ENCODE measurements around the gene GBX1.

Gene GBX1

GRCh38 chr7:151138153-151138851, 29.2 kb downstream of the GBX1 start:
- no peak for DNase-seq

- DNase-seq, result no peak
These were observed 29.7 kb downstream of the GBX1 start for GRCh38 chr7:151137791-151138152.

- no peak for DNase-seq
These were observed 30.3 kb downstream of the GBX1 start for GRCh38 chr7:151137076-151137675.

GRCh38 chr7:151135866-151136843, 31.3 kb downstream of the GBX1 start:
- no peak for DNase-seq

- no peak for DNase-seq
These were observed 32.0 kb downstream of the GBX1 start for GRCh38 chr7:151135525-151135845.

- no peak for DNase-seq
These were observed 32.6 kb downstream of the GBX1 start for GRCh38 chr7:151134743-151135524.

GRCh38 chr7:151133986-151134742, 33.3 kb downstream of the GBX1 start:
- no peak for DNase-seq

- no peak for DNase-seq
These were observed 34.1 kb downstream of the GBX1 start for GRCh38 chr7:151133266-151133985.

GRCh38 chr7:151132461-151133205, 34.9 kb downstream of the GBX1 start:
- no peak for DNase-seq

GRCh38 chr7:151131592-151132293, 35.8 kb downstream of the GBX1 start:
- DNase-seq, result no peak

GRCh38 chr7:151131224-151131591, 36.3 kb downstream of the GBX1 start:
- DNase-seq, result no peak

- no peak for DNase-seq
These were observed 36.7 kb downstream of the GBX1 start for GRCh38 chr7:151130741-151131157.

GRCh38 chr7:151129960-151130591, 37.4 kb downstream of the GBX1 start:
- DNase-seq, result no peak

- no peak for DNase-seq
These were observed 38.2 kb downstream of the GBX1 start for GRCh38 chr7:151129117-151129959.

GRCh38 chr7:151128716-151129115, 38.8 kb downstream of the GBX1 start:
- DNase-seq, result no peak

GRCh38 chr7:151128144-151128543, 39.4 kb downstream of the GBX1 start:
- DNase-seq, result no peak

- DNase-seq, result no peak
These were observed 40.9 kb downstream of the GBX1 start for GRCh38 chr7:151126491-151127137.

GRCh38 chr7:151125846-151126481, 41.5 kb downstream of the GBX1 start:
- DNase-seq, result no peak

Data from activated T-cell treated with anti-CD3 and anti-CD28 coated beads, Interleukin-2, amount 50 U/mL, for 48 hours (primary cell).